ENCODE measurements around the gene SMIM43.

Gene SMIM43

DNA sequence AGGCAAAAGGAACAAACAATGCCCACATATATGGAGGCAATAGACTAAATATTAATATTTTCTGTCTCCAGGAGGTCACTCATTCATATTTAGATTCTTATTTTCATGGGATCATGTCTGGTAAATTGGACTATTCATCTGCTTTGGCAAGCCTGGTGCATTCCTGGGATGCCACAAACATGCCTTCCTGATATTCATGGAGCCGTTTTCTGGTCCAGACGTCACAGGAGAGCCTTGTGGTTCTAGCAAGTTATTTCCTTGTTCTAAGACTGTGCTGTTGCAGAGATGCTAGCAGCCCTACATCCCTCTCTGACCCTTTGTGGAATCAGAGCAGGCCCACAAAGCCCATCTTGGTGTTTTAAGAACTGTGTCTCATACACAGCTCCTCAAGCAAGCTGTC, 20.0 kb upstream of the SMIM43 start:
- no peak overlapping the region for H3K4me3 ChIP-seq (replicated peaks; ENCODE audit: low read depth, low read length)
- peak; percentile 98 for DNase-seq (ENCODE audit: low read depth)
- TF ChIP-seq, protein P1, sequence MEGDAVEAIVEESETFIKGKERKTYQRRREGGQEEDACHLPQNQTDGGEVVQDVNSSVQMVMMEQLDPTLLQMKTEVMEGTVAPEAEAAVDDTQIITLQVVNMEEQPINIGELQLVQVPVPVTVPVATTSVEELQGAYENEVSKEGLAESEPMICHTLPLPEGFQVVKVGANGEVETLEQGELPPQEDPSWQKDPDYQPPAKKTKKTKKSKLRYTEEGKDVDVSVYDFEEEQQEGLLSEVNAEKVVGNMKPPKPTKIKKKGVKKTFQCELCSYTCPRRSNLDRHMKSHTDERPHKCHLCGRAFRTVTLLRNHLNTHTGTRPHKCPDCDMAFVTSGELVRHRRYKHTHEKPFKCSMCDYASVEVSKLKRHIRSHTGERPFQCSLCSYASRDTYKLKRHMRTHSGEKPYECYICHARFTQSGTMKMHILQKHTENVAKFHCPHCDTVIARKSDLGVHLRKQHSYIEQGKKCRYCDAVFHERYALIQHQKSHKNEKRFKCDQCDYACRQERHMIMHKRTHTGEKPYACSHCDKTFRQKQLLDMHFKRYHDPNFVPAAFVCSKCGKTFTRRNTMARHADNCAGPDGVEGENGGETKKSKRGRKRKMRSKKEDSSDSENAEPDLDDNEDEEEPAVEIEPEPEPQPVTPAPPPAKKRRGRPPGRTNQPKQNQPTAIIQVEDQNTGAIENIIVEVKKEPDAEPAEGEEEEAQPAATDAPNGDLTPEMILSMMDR (IDR thresholded peaks at IDR 0.05; ENCODE audit: low read length, missing control alignments): no peak

DNA sequence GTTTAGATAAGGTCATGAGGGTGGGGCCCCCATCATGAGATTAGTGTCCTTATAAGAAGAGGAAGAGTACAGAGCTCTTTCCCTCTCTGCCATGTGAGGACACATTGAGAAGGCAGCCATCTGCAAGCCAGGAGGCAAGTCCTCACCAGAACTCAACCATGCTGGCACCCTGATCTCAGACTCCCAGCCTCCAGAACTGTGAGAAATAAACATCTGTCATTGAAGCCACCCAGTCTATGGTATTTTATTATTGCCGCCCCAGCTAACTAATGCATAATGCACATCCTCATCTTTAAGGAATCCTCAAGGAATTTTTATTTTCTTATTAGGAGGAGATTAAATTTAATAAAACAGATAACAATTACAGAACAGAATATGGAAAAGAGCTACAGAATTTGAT, 19.4 kb upstream of the SMIM43 start:
- DNase-seq (ENCODE audit: low read depth): no peak
- no peak overlapping the region for H3K4me3 ChIP-seq (replicated peaks; ENCODE audit: low read depth, low read length)
- TF ChIP-seq, protein P1 (IDR thresholded peaks at IDR 0.05; ENCODE audit: low read length, missing control alignments): no peak

DNA sequence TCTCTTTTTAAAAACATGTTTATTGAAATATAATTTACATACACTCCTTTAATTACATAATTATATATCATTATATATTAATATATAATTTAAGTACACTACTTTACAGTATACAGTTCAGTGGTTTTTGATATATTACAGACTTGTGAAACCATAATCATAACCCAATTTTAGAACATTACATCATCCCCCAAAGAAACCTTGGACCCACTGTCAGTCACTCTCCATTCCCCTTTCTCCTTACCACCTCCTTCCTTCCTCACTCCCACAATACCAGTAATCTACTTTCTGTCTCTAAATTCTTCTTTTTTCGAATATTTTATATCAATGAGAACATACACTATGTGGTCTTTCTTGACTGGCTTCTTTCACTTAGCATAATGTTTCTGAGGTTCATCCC, 18.2 kb upstream of the SMIM43 start:
- TF ChIP-seq, protein P1 (IDR thresholded peaks at IDR 0.05; ENCODE audit: low read length, missing control alignments): no peak
- H3K4me3 ChIP-seq (replicated peaks; ENCODE audit: low read depth, low read length): no peak overlapping the region
- DNase-seq (ENCODE audit: low read depth): no peak

DNA sequence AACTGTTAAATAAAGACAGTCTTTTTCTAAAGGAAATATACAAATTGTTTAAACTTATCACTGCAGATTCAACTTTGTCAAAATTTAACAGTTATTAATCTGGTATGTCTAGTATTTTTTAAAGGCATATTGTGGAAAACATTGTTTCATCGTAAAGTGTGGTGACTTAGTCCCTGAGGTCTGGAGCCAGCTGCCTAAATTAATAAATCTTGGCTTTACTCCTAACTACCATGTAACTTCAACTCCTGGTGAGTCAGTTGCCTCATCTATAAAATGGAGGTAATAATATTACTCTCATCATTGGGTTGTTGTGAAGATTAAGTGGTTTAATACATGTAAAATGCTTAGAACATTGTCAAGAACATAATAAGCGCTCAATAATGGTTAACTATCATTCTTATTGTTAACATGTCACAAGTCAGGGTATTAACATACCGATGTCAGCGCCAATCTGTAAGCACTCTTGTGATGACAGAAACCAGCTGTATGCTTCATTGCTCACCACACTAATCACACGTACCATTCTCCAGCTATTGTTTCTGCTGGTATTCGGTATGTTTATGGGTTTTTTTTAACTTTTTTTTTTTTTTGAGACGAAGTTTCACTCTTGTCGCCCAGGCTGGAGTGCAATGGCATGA, 14.1 kb upstream of the SMIM43 start:
- TF ChIP-seq, protein P1 (IDR thresholded peaks at IDR 0.05; ENCODE audit: low read length, missing control alignments): no peak
- DNase-seq (ENCODE audit: low read depth): peak; percentile 94
- H3K4me3 ChIP-seq (replicated peaks; ENCODE audit: low read depth, low read length): no peak overlapping the region

DNA sequence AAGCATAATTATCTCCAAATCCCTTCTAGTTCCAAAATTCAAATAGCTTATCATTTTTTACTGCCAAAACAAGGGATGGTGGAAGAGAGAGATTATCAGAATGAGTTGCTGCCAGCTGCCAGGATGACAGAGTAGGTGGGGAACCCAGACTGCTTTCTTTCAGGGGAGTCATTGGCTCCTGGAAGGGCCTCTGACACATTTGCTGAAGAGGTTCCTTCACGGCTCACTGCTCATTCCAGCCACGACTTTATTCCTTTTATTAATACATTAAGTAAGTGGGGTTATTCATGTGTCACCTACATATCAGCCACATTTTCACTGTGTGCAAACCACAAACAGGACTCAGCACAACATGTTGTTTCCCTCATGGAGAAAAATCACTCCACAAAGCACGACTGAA, 12.7 kb upstream of the SMIM43 start:
- TF ChIP-seq, protein P1 (IDR thresholded peaks at IDR 0.05; ENCODE audit: low read length, missing control alignments): no peak
- no peak for DNase-seq (ENCODE audit: low read depth)
- H3K4me3 ChIP-seq (replicated peaks; ENCODE audit: low read depth, low read length): no peak overlapping the region

DNA sequence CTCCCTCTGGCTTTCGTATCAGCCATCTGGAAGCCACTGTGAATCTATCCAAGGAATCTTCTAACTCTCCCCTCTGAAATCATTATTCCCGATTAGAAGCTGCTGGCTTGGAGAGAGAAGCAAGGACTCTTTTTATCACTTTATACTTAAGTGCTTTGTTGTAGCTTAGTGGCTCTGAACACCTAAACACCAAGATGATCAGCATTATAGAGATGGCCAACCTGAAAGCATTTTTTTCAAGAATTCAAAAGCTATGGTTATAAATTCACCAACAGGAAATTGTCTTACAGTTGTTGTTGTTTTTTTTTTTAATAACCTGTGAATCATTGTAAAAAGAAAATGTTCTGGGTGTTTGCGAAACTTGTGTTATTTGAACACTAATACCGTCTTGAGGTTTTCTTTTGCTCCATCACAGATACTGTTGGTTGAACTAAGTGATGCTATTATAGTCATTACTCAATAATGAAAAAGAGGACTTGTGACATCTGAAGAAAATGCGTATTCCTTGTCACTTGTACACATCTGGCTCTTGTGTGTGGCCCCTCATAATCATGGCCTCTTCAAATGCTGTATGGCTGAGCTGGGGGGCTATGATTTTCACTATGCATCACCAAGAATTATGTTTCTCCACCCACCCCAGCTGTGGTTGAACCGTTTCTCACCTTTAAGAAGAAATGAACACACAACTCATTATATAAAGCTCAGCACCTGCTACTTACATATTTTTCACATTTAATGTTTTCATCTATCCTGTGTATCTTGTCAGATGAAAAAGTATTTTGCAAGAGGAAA, 11.8 kb upstream of the SMIM43 start:
- no peak for DNase-seq (ENCODE audit: low read depth)
- H3K4me3 ChIP-seq (replicated peaks; ENCODE audit: low read depth, low read length): no peak overlapping the region
- TF ChIP-seq, protein P1 (IDR thresholded peaks at IDR 0.05; ENCODE audit: low read length, missing control alignments): no peak
